ENCODE measurements around the gene KLHL3. TPM values are rescaled to one million over a fixed set of nuclear protein-coding genes. Genes with fewer than 3 reads are reported as not detected.

KLHL3 gene
- total RNA-seq, 1 experiment from 2014 or later = 16.9 TPM

- intact Hi-C loops (cut with micrococcal nuclease; ENCODE audit: unreplicated experiment) = no loop called here
- Mint-ChIP-seq H3K4me1 (ENCODE audit: low read depth, unreplicated experiment) (peaks cover 8% of the 10 kb centered on the region), H3K9me3 (ENCODE audit: low read depth, unreplicated experiment) (no peaks in the 10 kb centered on the region), H3K27ac (ENCODE audit: unreplicated experiment) (no peak overlapping the region), H3K4me3 (ENCODE audit: low read depth, unreplicated experiment) (no peak overlapping the region), H3K27me3 (ENCODE audit: unreplicated experiment) (peaks cover 77% of the 10 kb centered on the region), H3K36me3 (ENCODE audit: insufficient read depth, unreplicated experiment) (no peaks in the 10 kb centered on the region)
- TF ChIP-seq, protein P1, sequence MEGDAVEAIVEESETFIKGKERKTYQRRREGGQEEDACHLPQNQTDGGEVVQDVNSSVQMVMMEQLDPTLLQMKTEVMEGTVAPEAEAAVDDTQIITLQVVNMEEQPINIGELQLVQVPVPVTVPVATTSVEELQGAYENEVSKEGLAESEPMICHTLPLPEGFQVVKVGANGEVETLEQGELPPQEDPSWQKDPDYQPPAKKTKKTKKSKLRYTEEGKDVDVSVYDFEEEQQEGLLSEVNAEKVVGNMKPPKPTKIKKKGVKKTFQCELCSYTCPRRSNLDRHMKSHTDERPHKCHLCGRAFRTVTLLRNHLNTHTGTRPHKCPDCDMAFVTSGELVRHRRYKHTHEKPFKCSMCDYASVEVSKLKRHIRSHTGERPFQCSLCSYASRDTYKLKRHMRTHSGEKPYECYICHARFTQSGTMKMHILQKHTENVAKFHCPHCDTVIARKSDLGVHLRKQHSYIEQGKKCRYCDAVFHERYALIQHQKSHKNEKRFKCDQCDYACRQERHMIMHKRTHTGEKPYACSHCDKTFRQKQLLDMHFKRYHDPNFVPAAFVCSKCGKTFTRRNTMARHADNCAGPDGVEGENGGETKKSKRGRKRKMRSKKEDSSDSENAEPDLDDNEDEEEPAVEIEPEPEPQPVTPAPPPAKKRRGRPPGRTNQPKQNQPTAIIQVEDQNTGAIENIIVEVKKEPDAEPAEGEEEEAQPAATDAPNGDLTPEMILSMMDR (IDR thresholded peaks at IDR 0.05; ENCODE audit: unreplicated experiment) = no peak
- no peak for DNase-seq
- CTCF ChIA-PET = no interaction called here
- no TSS peak for BruUV-seq (replicated peaks)
Observed at GRCh38 chr5:137592317-137592716, 143.6 kb downstream of the KLHL3 start.

DNA sequence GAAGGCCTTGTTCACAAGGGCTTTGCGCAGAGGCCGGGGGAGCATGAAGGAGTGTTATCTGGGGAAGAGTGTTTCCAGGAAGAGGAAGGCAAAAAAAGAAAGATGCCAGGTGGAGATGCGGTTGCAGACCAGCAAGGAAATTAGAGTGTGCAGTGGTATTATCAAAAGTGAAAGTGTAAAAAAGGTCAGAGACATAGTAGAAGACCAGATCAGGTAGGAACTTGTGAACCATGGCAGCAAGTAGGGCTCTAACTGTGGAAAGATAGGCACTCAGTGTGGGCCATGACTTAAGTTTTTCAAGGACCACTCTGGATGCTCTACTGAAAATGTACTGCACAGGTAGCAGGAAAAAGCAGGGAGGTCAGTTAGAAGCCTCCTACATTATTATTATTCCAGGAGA, 146.7 kb downstream of the KLHL3 start:
- intact Hi-C loops (cut with micrococcal nuclease; ENCODE audit: unreplicated experiment) = no loop called here
- H3K36me3 Mint-ChIP-seq (ENCODE audit: insufficient read depth, unreplicated experiment) = no peaks in the 10 kb centered on the region
- CTCF ChIA-PET = no interaction called here
- H3K4me1 Mint-ChIP-seq (ENCODE audit: low read depth, unreplicated experiment) = peaks cover 8% of the 10 kb centered on the region
- no peak overlapping the region for H3K27ac Mint-ChIP-seq (ENCODE audit: unreplicated experiment)
- BruUV-seq (replicated peaks) = no TSS peak
- no peak overlapping the region for H3K4me3 Mint-ChIP-seq (ENCODE audit: low read depth, unreplicated experiment)
- H3K9me3 Mint-ChIP-seq (ENCODE audit: low read depth, unreplicated experiment) = peaks cover 2% of the 10 kb centered on the region
- peaks cover 74% of the 10 kb centered on the region for H3K27me3 Mint-ChIP-seq (ENCODE audit: unreplicated experiment)
- TF ChIP-seq, protein P1 (IDR thresholded peaks at IDR 0.05; ENCODE audit: unreplicated experiment) = no peak
- DNase-seq = no peak

DNA sequence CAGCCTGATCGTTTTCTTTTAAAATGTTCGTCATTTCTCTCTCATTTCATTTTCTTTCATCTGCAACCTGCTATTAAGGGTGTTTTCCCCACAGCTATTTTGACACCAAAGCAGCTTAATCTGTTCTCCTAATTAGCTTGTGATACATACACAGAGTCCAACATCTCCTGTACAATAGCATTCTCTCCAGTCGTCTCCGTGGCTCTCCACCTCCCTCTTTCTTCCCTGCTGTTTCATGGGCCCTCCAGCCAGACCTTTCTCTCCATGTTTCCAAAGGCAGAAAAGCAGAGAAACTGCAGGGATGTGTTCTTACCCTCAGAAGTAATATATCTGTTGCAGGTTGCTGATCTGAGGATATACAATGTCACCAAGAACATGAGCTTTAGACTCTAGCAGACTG, 148.0 kb downstream of the KLHL3 start:
- CTCF ChIA-PET = no interaction called here
- H3K27me3 Mint-ChIP-seq (ENCODE audit: unreplicated experiment) = peaks cover 62% of the 10 kb centered on the region
- TF ChIP-seq, protein P1 (IDR thresholded peaks at IDR 0.05; ENCODE audit: unreplicated experiment) = no peak
- H3K36me3 Mint-ChIP-seq (ENCODE audit: insufficient read depth, unreplicated experiment) = no peaks in the 10 kb centered on the region
- peaks cover 8% of the 10 kb centered on the region for H3K4me1 Mint-ChIP-seq (ENCODE audit: low read depth, unreplicated experiment)
- no peak overlapping the region for H3K27ac Mint-ChIP-seq (ENCODE audit: unreplicated experiment)
- no peak overlapping the region for H3K4me3 Mint-ChIP-seq (ENCODE audit: low read depth, unreplicated experiment)
- intact Hi-C loops (cut with micrococcal nuclease; ENCODE audit: unreplicated experiment) = no loop called here
- DNase-seq = no peak
- H3K9me3 Mint-ChIP-seq (ENCODE audit: low read depth, unreplicated experiment) = peaks cover 2% of the 10 kb centered on the region
- no TSS peak for BruUV-seq (replicated peaks)

- no peak for DNase-seq
- intact Hi-C loops (cut with micrococcal nuclease; ENCODE audit: unreplicated experiment) = no loop called here
- Mint-ChIP-seq H3K27me3 (ENCODE audit: unreplicated experiment) (peaks cover 63% of the 10 kb centered on the region), H3K4me3 (ENCODE audit: low read depth, unreplicated experiment) (no peak overlapping the region), H3K9me3 (ENCODE audit: low read depth, unreplicated experiment) (peaks cover 2% of the 10 kb centered on the region), H3K36me3 (ENCODE audit: insufficient read depth, unreplicated experiment) (no peaks in the 10 kb centered on the region), H3K4me1 (ENCODE audit: low read depth, unreplicated experiment) (peaks cover 7% of the 10 kb centered on the region), H3K27ac (ENCODE audit: unreplicated experiment) (no peak overlapping the region)
- BruUV-seq (replicated peaks) = no TSS peak
- CTCF ChIA-PET = no interaction called here
- TF ChIP-seq, protein P1 (IDR thresholded peaks at IDR 0.05; ENCODE audit: unreplicated experiment) = no peak
Observed at GRCh38 chr5:137584262-137584661, 151.6 kb downstream of the KLHL3 start.
